Stimulated activated CD8-positive, alpha-beta memory T cell treated with anti-CD3 and anti-CD28 coated beads, Interleukin-15, amount 100 ng/mL, for 4 hours (primary cell): ENCODE data around the gene ZBTB20.

ENCODE experiments used
- DNase-seq, 2 donors: peaks; one replicate each; pipeline ENCODE4 v3.0.0-alpha.2; 2020; ENCODE audit warnings: low read depth in 2 of 2

Gene ZBTB20

DNA sequence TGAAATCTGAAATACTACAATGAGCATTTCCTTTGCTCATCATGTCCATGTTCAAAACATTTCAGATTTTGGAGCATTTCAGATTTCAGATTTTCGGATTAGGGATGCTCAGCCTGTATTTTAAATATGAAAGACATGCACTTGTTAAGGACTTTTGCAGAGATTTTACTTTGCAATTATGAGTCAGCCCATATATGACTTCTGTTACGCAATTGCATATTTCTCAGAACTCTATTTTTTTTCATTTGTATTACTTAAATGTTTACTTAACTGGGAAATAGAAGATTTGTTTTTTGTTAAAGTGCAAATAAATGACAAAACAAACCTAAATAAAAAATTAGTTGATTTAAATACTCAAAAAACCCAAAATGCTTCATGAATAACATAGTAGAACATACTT, 376.2 kb downstream of the ZBTB20 start:
- no peak for DNase-seq

DNA sequence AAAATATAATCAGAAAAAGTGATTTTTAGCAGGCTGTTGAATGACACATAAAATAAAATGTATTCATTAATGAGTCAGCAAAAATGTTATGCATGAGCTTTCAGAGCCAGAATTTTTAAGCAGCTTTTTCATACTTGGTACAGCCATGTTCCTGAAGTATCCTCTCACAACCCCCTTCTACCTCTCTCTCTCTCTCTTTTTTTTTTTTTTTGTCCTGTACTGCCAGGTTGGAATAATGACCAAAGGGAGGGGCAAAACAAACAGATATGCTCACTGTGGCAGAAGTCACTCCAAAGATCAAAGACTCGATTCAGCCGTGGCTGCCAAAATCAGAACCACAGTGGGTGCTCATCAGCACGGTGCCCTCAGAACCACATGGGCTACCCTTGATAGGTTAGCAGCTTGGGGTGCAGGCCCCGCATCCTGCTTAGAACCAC, 383.0 kb downstream of the ZBTB20 start:
- no peak for DNase-seq

DNA sequence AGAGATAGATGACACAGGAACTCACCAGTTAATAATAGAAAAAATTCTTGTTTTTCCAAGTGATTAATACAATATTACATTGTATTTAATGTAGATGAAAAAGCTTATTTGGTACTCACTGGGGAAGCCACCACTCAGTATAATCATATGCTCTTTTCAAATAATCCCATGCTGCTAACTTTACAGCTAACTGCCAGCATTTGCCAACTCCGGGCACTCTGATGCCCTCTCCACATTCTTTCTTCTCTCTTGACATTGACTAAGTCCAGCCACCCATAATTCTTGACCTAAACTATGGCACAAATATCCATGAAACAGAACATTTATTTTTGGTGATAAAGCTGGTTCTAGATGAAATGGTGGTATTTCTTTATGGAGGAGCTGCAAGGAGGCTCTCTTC, 384.9 kb downstream of the ZBTB20 start:
- no peak for DNase-seq

DNA sequence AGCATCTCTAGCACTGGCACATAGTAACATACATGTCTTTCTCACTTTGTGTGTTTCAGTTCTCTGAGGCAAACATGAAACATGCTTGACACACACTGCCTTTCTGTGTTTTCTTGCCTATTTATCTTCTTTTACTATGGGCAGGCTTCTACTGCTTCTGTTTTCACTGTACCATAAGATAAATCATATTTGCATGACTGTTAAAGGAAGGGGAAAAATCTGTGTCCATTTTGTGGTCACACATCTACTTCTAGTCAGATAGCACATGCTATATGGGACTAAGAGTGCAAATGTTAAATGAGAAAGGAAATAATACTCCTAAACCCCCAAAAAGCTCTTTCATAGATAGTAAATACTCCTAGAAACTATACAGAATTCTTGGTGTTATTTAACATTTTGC, 386.4 kb downstream of the ZBTB20 start:
- no peak for DNase-seq

DNA sequence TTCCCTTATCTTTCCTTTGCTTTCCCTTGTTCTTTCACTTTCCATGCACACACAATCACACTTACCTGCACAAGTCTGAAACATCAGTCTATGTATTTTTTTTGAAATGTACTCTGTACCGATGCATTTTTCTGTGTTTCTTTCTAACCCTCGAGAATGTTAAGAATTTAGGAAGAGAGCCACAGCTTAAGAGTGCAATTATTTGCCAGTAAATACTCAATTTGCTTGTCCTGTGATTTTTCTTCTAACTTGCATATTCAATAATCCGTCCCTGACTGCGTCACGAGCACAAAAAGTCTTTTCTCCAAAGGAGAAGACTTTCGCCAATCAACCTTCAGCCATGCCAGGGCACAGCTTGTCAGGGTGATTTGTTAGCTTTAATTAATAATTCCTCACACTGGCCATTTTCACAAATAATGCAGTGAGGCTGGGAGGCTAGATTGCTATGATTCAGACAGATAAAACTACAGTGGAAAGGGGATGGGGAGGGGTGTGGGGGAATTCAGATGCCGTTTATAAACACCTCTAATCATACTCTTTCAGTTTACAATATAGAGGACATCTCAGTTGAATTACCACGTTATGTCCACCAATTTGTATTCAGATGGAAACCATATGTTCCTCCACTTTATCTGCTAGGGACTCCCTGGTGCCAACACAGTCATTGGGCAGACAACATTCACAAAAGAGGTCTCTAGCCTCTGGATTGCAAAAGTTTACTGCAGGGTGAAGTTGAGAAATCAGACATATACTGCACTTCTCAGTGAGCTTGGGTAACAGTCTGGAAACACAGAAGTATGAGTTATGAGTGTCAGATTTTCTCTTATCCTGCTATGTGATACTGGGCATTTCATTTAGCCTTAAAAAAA, 388.0 kb downstream of the ZBTB20 start:
- no peak for DNase-seq

DNA sequence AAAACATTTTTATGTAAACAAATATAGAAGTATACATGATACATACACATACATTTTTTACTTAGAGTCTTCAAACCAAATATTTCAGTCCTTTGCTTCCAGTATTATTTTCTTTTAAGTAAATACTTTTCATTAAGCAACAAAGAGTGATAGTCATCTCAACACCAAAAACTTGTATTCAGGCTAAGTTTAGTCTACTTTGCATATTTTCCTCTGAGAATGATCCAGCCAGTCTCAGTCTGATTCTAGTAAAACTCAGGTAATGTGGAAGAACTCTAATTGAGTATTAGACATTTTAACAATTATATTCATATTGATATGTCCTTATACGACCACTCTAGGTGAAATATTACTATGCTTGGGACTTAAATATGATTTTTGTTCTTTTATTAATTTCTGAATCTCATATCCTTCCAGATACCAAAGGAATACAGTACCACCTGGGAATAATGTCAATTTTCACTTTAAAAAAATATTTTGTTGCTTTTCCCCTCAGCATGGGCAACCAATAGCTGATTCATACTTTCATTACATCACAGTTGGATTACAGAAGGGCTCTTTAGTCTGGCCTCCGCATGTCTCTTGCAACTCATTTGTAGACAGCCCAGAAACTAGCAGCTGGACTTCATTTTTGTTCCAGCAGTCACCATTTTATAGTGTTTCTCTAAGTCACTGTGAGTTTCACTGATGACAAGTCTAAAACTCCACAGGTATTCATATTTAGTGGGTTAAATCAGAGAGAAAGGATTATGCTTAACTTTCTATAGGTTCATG, 390.4 kb downstream of the ZBTB20 start:
- no peak for DNase-seq

DNA sequence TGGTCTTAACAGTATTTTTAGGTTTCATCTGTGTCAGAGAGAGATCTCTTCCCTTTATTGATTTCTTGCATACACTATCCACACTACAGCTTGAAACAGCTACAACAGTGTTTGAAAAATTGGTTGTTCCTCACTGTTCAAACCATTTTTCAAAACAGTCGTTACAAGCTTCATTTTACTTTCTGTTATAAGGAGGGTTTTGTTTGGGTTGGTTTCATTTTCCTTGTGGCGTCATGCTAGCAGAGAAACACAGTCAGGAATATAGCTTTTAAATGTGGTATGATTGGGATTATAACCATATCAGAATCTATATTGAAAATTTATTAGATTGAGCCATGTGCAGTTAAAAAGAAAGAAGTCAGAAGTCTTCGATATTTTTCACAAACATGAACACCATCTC, 400.6 kb downstream of the ZBTB20 start:
- no peak for DNase-seq

DNA sequence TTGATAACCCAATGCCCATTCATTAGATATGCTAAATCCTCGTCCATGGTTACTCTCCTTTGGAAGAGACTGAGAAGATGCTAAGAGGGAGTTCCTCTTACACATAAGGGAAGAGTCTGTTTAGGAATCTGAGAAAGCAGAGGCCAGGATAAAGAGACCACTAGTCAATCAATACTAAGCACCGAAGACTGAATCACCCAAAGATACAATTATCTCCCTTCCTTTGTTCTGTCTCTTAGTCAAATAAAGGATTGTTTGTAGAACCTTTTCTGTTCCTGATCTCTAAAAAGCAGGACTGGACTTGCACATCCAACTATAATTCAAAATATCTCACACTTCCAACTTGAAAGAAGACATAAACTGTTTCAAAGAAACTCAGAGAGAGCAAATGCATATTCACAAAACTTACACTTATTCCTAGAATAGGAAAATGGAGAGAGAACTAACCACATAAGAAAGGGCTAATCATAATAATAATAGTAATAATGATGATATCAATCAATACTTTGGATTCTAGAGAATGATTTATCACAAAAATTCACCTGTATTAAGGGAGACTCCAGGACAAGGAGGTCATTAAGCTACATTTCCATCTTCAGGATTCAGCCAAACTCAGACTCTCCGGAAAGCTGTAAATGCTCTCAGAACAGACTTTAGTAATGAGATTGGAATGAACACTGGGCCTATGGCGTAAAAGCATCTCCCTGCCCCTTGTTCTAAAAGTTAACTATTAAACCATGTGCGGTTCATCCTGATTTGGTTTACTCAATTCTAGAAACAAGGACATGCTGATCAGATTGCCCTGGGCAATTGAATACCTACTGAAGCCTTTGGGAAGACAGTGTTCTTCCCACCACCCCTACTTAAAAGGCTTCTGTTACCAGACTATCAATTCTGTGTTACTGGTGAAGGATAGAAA, 401.5 kb downstream of the ZBTB20 start:
- DNase-seq, result no peak

DNA sequence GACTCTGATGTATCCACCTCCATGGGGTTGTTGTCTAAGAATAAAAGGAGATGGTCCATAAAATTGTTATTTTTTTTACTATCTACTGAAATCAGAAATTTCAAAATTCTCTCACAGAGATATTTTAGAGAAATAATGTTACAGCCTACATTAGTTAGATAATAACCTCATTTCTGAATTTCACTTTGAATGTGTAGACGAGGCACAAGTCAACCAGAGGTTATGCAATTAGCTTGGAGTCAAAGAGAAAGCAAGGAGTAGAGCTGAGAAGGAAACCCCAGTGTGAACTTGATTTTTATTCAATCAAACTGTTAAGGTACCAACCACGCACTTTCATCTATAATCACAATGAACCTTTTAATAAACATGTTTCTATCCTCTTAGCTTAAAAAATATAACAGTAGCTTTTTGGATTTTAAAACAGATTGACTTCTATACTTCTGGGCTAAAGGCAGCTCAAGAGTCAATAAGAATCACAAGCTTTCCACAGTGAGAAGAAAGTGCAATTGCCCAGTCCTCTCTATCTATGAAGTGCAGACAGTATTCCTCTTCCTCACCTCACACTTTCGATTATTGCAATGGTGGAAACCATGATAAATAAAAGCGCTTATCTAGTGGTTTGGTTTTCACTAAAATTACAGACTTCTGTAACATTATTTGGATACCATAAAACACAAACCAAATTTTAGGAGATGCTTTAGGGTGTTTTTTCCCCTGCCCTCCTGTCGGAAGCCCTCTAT, 403.2 kb downstream of the ZBTB20 start:
- no peak for DNase-seq

DNA sequence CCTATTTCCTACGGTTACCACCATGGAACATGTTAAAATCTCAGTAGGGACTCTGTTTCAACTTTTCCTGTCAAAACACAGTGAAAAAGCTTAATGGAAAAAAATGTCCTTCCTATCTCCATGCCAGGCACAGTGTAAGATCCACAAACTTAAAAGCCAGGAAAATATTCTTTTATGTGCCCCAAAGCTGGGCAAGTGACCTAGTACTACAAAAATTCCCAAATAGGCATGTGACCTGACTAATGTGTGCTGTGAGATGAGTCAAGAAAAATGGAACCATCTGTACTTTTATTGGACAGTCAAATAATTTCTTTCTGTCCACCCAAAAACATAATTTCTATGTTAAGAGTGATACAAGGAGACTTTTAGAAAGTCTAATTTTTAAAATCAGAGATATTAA, 406.0 kb downstream of the ZBTB20 start:
- no peak for DNase-seq

DNA sequence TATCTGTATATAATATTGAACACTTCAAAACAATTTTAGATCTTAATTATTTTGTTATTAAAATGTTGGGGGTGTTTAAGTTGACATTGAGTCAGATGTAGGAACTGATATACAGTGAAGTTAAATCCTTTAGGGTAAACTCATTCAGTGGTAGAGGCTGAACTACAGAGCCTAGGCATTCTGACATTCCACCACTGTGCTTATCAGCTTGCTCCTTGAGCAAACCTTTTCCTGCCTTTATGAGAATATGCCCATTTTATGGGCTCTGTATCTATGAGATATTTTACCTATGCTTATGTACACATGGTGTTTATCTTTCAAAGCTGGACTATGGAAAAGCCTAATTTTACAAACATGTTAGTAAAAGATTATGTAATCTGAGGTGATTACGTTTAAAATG, 407.5 kb downstream of the ZBTB20 start:
- DNase-seq, result no peak

DNA sequence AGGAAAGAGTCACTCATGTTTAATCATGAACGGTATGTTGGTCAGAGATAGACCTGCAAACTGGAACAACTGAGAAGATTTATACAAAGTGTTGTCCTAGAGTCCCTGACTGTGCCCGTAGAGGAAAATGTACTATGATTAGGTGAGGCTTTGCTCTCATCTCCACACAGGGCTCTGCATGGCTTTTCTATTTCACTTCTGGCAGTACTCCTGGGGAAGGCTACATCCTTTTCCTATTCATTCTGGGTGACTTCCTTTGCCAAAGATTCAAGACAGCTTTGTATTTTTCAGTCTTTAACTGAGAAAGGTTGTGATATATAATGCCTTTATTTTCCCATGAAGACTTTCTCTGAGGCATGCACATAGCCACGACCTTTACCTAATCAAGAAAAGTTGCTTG, 414.7 kb downstream of the ZBTB20 start:
- no peak for DNase-seq

DNA sequence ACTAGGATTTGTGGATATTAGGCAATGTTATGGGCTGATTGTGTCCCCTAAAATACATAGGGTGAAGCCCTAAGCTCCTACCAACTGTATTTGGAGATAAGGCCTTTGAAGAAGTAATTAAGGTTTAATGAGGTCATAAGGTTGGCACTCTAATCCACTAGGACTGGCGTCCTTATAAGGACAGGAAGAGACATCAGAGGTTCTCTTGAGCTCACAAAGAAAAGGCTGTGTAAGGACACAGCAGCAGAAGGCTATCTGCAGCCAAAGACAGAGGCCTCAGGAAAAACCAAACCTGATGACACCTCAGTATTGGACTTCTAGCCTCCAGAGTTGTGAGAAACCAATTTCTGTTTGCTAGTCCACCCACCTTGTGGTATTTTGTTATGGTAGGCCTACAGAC, 416.7 kb downstream of the ZBTB20 start:
- DNase-seq, result no peak

DNA sequence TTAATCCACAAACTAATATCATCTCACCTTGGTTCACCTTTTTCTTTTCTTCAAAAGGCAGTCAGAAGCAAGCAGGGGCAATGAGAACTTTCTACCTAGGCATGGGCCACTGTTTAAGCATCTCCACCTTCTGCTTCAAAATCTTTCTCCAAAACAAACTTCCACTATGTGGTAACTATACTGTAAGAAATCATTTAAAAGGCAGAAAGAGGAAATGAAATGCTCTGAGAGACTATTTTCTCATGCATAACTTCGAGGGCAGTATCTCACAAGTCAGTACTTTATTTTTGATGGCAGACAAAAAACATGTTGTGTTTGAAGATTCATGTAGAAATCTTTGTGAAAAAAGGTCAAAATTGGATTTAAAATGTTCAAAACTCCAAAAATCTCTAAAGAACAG, 419.7 kb downstream of the ZBTB20 start:
- no peak for DNase-seq

DNA sequence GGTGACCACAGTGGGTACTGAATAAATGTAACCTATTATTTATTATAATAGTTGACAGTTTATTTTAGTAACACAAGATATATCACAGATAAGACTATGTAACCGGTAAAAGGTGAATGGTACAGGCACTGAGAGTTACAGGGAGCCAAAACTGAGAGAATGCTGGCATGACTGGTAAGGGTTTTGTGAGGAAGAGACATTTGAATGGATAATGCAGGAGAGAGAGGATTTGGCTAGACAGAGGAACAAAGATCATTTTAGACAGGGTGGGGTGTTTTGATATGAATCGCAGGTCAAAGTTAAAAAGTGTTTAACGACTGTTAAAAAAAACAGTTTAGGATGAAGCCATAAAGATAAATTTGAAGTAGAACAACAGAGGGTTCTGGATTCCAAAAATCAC, 421.1 kb downstream of the ZBTB20 start:
- no peak for DNase-seq

DNA sequence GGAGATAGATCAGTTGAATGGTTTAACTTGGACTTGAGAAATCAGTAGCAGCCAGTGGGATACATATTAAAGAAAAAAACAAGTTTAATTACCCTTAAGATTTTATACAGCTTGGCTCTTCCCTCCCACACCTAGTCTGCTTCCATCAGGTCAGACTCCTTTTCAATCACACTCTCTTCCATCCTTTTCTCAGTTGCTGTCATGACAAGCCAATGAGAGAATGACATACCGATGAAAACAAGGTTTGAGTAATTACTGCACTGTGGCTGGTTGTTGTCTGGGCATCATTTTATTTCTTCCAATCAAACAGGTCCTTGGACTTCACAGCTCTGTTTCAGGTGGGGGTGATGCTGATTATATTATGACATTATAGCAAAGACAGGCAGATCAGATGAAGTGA, 424.6 kb downstream of the ZBTB20 start:
- DNase-seq, result no peak

DNA sequence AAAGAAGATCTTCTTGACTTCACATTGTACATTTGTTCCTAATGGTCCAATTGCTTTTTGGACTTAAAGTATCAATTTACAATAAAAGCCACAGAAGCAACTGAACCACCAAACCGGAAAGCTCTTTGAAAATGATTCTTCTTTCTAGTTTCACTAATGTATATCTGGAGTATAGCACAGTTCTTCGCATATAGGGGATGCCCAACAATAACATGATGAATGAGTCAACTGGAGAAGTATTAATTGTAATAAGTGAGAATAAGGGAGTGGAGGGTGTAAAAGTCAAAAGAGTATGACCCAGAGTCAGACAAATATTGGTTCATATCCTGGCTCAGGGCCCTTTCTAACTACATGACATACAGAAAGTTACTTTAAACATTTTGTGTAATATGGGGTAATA, 425.2 kb downstream of the ZBTB20 start:
- DNase-seq, result no peak

DNA sequence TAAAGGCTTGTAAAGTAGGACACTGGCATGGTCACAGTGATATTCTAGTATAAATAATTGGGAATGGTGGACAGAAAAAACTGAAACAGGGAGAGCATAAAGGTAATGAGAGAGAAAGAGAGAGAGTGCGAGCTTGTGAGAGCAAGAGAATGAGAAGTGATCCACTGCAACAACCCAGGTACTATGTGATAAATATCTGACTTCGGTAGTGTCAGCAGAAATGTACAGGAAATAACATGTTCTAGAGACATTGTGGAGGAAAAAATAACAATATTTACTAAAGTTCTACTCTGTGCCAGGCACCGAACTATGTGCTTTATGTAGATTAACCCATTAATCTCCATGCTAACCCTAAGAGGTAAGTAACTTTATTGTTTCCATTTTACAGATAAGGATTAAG, 425.9 kb downstream of the ZBTB20 start:
- DNase-seq, result no peak

DNA sequence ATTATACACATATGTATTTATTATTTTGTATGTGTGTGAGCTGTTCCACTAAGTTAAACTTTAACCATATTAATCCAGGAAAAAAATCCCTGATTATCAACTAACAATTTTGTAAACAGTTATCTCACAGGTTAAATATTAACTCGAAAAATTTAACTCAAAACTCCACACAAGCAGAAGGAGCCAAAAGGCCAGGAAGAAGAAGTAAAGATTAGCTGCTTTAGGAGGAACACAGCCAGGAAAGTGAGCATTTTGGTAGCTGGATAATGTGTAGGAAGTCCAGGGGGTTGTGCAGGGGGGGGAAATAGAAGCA, 428.2 kb downstream of the ZBTB20 start:
- no peak for DNase-seq

DNA sequence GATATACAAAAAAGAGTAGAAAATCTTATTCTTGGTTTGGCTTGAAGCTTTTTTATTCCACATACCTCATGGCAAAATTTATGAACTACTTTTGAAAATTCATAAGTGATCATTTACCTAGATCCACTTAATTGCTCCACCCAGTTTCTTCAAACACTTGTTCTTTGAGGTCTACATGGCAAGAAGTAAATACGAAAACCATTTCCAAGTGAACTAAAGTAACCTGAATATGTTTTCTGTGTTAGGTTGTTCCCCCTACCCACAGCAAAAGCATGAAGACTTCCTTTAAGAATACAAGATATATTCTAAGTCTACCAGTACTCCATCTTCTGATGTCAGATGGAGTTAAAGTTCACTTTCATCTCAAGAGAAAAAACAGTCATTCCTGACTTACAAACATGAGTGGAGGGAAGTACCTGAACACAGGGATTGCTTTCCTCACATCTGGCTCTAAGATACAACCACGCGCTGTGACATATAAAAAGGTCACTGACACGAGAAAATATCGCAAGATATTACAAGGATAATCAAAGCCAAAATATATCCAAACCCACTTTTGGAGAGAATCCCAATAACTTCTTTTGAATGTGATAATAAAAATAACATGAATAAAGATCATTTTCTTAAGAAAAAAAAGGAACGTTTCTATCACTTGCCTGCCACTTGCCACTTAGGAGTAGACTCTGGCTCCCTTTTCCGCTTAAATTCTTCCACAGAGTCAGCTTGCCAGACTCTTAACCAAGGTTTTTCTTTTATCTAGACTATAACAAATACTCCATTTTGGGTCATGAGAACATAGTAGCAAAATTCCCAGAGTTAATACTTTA, 428.8 kb downstream of the ZBTB20 start:
- no peak for DNase-seq

DNA sequence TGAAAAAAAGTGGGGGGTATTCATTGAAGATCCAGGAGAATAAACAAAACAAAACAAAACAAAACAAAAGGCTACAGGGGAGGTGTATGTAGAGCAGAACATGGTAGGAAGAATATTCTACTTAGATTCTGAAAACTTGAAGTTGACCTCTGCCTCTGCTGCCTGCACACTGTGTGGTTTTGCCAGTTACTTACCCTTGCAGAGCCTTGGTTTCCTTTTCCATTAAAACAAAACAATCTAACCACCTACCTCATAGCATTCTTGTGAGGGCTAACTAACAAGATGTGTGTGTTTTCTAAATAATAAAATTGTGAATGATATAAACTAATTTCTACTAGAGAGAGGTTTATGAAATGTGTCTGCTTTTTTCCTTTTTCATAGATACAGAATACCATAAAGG, 430.2 kb downstream of the ZBTB20 start:
- no peak for DNase-seq
